SK-N-SH (cell line): Measurements from ENCODE around the gene CPN2. TPM values are rescaled to one million over a fixed set of nuclear protein-coding genes. Genes with fewer than 3 reads are reported as not detected.

Source experiments
- CTCF ChIA-PET: fragments of 300-600, 350-600 bp; formaldehyde crosslinking; extraction: SDS; loops from one replicate; lab custom pipeline; 2021; lab: Yijun Ruan, JAX
- POLR2A ChIA-PET: fragments of 350-600 bp; sonication (Branson Sonifier 250); formaldehyde crosslinking; extraction: SDS; loops from one replicate; lab custom pipeline; 2020; ENCODE audit warnings: antibody characterized with exemption, inconsistent platforms; lab: Yijun Ruan, JAX
- DNase-seq: peaks from one replicate; pipeline ENCODE4 v3.0.0; 2012
- H2AFZ ChIP-seq: fragments of 200-600 bp; sonication (generic); 2 replicates; pipeline ENCODE4 v1.8.1; 2016; ENCODE audit warnings: antibody characterized with exemption, mild to moderate bottlenecking, low read depth
- H3F3A ChIP-seq: fragments of 200-600 bp; sonication (generic); replicated peaks from 2 replicates; pipeline ENCODE3; 2016; ENCODE audit warnings: antibody characterized with exemption, mild to moderate bottlenecking; ENCODE audit not compliant: insufficient read depth
- H3K27ac ChIP-seq, 2 experiments: fragments of 200-500 bp in 1 of 2; fragments of 200-600 bp in 1 of 2; sonication (Bioruptor generic) in 1 of 2; sonication (generic), shearing (Covaris generic) in 1 of 2; 2 replicates each; pipeline versions ENCODE4 v1.5.1 to v1.6.1; 2014 to 2016; ENCODE audit warnings: low read depth in 2 of 2, inconsistent platforms in 1 of 2, low read length in 1 of 2, mild to moderate bottlenecking in 1 of 2, mixed read lengths in 1 of 2
- H3K27me3 ChIP-seq: fragments of 200-600 bp; sonication (generic), shearing (Covaris generic); 2 replicates; pipeline ENCODE4 v1.6.1; 2016; ENCODE audit warnings: mixed run types; ENCODE audit not compliant: insufficient read depth
- H3K36me3 ChIP-seq, 2 experiments: fragments of 200-500 bp in 1 of 2; fragments of 200-600 bp in 1 of 2; sonication (Bioruptor generic) in 1 of 2; sonication (generic) in 1 of 2; replicated peaks in 1 of 2; 2 replicates each; pipeline versions ENCODE3 to v1.5.1; 2014 to 2016; ENCODE audit warnings: low read length in 1 of 2, mild to moderate bottlenecking in 1 of 2; ENCODE audit not compliant: insufficient read depth in 2 of 2, control insufficient read depth in 1 of 2
- H3K4me1 ChIP-seq, 2 experiments: fragments of 200-500 bp in 1 of 2; fragments of 200-600 bp in 1 of 2; sonication (Bioruptor generic) in 1 of 2; sonication (generic), shearing (Covaris generic) in 1 of 2; 2 replicates each; pipeline versions ENCODE4 v1.5.1 to v1.6.1; 2014 to 2016; ENCODE audit warnings: low read depth in 1 of 2, low read length in 1 of 2, mixed run types in 1 of 2; ENCODE audit not compliant: insufficient read depth in 2 of 2, control insufficient read depth in 1 of 2
- H3K4me2 ChIP-seq: fragments of 200-600 bp; sonication (generic), shearing (Covaris generic); 2 replicates; pipeline ENCODE4 v1.6.1; 2017; ENCODE audit warnings: mixed run types
- H3K4me3 ChIP-seq, 2 experiments: fragments of 200-500 bp in 1 of 2; fragments of 200-600 bp in 1 of 2; sonication (Bioruptor generic) in 1 of 2; sonication (generic), shearing (Covaris generic) in 1 of 2; 2 replicates each; pipeline versions ENCODE4 v1.5.1 to v1.8.1; 2014 to 2016; ENCODE audit warnings: low read depth in 2 of 2, inconsistent platforms in 1 of 2, low read length in 1 of 2, mild to moderate bottlenecking in 1 of 2, mixed read lengths in 1 of 2, moderate library complexity in 1 of 2
- H3K79me2 ChIP-seq: fragments of 200-600 bp; sonication (generic); 2 replicates; pipeline ENCODE4 v1.8.1; 2017; ENCODE audit warnings: mild to moderate bottlenecking; ENCODE audit not compliant: insufficient read depth
- H3K9ac ChIP-seq: fragments of 200-600 bp; sonication (generic); 2 replicates; pipeline ENCODE4 v1.6.1; 2017; ENCODE audit warnings: mixed run types
- H3K9me2 ChIP-seq: fragments of 200-600 bp; sonication (generic); 2 replicates; pipeline ENCODE4 v1.6.1; 2017; ENCODE audit warnings: mixed run types
- H3K9me3 ChIP-seq: fragments of 200-600 bp; sonication (generic); 2 replicates; pipeline ENCODE4 v1.6.1; 2017; ENCODE audit warnings: mixed run types, mild to moderate bottlenecking, moderate library complexity
- H4K20me1 ChIP-seq: fragments of 200-600 bp; sonication (generic); 2 replicates; pipeline ENCODE4 v1.6.1; 2017; ENCODE audit warnings: mild to moderate bottlenecking, mixed run types; ENCODE audit not compliant: insufficient read depth
- ELF1 ChIP-seq: IDR thresholded peaks from 2 replicates; pipeline ENCODE4 v1.4.0; 2012
- EP300 ChIP-seq, 2 experiments: IDR thresholded peaks; 2 replicates each; pipeline versions ENCODE4 v1.4.0 to v1.6.1; 2012; ENCODE audit warnings: borderline replicate concordance in 1 of 2, low read depth in 1 of 2, low read length in 1 of 2
- FOXM1 ChIP-seq: IDR thresholded peaks from 2 replicates; pipeline ENCODE4 v1.4.0; 2012; ENCODE audit warnings: low read depth, mild to moderate bottlenecking
- GABPA ChIP-seq: IDR thresholded peaks from 2 replicates; pipeline ENCODE4 v1.4.0; 2012; ENCODE audit warnings: low read depth, mild to moderate bottlenecking
- GATA2 ChIP-seq: sonication (generic); formaldehyde crosslinking; IDR thresholded peaks from 2 replicates; pipeline ENCODE4 v1.5.0; 2020; ENCODE audit warnings: mild to moderate bottlenecking, missing genetic modification reagents
- JUND ChIP-seq: IDR thresholded peaks from 2 replicates; pipeline ENCODE4 v1.4.0; 2012
- MEF2A ChIP-seq: IDR thresholded peaks from 2 replicates; pipeline ENCODE4 v1.4.0; 2012; ENCODE audit warnings: low read depth, borderline replicate concordance
- MXI1 ChIP-seq: IDR thresholded peaks from 2 replicates; pipeline ENCODE4 v1.6.1; 2012; ENCODE audit warnings: mild to moderate bottlenecking, low read depth, low read length, improper control_type of control experiment
- NFIC ChIP-seq: IDR thresholded peaks from 2 replicates; pipeline ENCODE4 v1.4.0; 2012; ENCODE audit warnings: borderline replicate concordance
- NRF1 ChIP-seq: IDR thresholded peaks from 2 replicates; pipeline ENCODE4 v1.6.1; 2012; ENCODE audit warnings: low read depth, mild to moderate bottlenecking, low read length
- POLR2AphosphoS5 ChIP-seq: IDR thresholded peaks from 2 replicates; pipeline ENCODE4 v1.6.1; 2012; ENCODE audit warnings: low read depth, low read length
- RAD21 ChIP-seq: IDR thresholded peaks from 2 replicates; pipeline ENCODE4 v1.6.1; 2012; ENCODE audit warnings: mild to moderate bottlenecking, low read length
- SMC3 ChIP-seq: IDR thresholded peaks from 2 replicates; pipeline ENCODE4 v1.6.1; 2012; ENCODE audit warnings: low read depth, low read length, improper control_type of control experiment
- TCF12 ChIP-seq: IDR thresholded peaks from 2 replicates; pipeline ENCODE4 v1.4.0; 2012
- WGBS: methylation state at CpG from one replicate; pipeline ENCODE4 v1.1.6; 2017; ENCODE audit warnings: low lambda C conversion rate; 5-methylcytosine and 5-hydroxymethylcytosine counted together
- polyA plus RNA-seq, 3 experiments: library from polyadenylated mRNA; depleted of rRNA; stranded (reverse); fragments of >200 nt; gene quantifications; 2 replicates each; pipeline ENCODE4 v1.2.3, GENCODE V29; 2012
- TF ChIP-seq, protein P1 (sequence below): fragments of 150-350 bp; IDR thresholded peaks from 2 replicates; pipeline ENCODE4 v1.6.1; 2017; ENCODE audit warnings: antibody characterized with exemption, low read length, low read depth, borderline replicate concordance
- TF ChIP-seq, protein P2 (sequence below): IDR thresholded peaks from 2 replicates; pipeline ENCODE4 v1.4.0; 2012; ENCODE audit warnings: low read depth
- TF ChIP-seq, protein P3 (sequence below): fragments of 150-350 bp; IDR thresholded peaks from 2 replicates; pipeline ENCODE4 v1.6.1; 2016; ENCODE audit warnings: mild to moderate bottlenecking, low read depth, low read length
- TF ChIP-seq, protein P4 (sequence below): IDR thresholded peaks from 2 replicates; pipeline ENCODE4 v1.6.1; 2012; ENCODE audit warnings: mild to moderate bottlenecking, low read depth, low read length, moderate library complexity
- TF ChIP-seq, protein P5 (sequence below): fragments of 200-600 bp; sonication (generic); IDR thresholded peaks from 2 replicates; pipeline ENCODE4 v1.6.1; 2017; ENCODE audit warnings: antibody characterized with exemption, mild to moderate bottlenecking, moderate library complexity

The CPN2 gene
- polyA plus RNA-seq, 1 of the 3 experiments (the other 2 are of a cell fraction) = not detected

DNA sequence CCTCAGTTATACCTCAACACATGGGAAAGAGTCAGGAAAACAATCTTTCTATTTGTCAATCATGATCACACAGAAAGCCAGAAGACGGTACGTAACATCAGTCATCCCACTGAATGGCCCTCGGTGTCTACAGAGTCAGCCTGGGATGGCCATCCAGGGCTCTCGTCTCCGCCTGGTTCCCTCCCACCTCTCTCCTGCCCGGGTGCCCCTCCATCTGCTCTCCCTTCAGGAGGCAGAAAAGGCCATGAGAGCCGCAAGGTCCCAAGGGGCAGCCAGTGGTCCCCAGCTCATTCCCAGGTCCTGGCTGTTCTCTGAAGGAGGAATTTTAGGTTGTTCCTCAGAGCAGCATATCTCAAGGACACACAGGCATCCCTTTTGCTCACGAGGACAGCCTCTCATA, 22.8 kb upstream of the CPN2 start:
- H3F3A ChIP-seq = no peaks in the 10 kb centered on the region
- WGBS = 89% methylated on average over 8 of the region's 8 CpGs
- no peak overlapping the region for H3K9ac ChIP-seq
- H3K9me3 ChIP-seq = no peaks in the 10 kb centered on the region
- no peak overlapping the region for H3K4me2 ChIP-seq
- H3K9me2 ChIP-seq = no peaks in the 10 kb centered on the region
- H4K20me1 ChIP-seq = no peaks in the 10 kb centered on the region
- POLR2A ChIA-PET = no interaction called here
- H3K36me3 ChIP-seq = no peaks in the 10 kb centered on the region
- TF ChIP-seq NRF1 = no peak
- no peak for TF ChIP-seq NFIC
- no peak for TF ChIP-seq EP300 (IDR thresholded peaks at IDR 0.05; ENCODE audit: borderline replicate concordance in 1 of 2, low read depth in 1 of 2, low read length in 1 of 2)
- TF ChIP-seq, protein P1, sequence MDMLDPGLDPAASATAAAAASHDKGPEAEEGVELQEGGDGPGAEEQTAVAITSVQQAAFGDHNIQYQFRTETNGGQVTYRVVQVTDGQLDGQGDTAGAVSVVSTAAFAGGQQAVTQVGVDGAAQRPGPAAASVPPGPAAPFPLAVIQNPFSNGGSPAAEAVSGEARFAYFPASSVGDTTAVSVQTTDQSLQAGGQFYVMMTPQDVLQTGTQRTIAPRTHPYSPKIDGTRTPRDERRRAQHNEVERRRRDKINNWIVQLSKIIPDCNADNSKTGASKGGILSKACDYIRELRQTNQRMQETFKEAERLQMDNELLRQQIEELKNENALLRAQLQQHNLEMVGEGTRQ = no peak
- no peak for TF ChIP-seq SMC3
- no peak for TF ChIP-seq GABPA
- TF ChIP-seq RAD21 = no peak
- TF ChIP-seq, protein P2, sequence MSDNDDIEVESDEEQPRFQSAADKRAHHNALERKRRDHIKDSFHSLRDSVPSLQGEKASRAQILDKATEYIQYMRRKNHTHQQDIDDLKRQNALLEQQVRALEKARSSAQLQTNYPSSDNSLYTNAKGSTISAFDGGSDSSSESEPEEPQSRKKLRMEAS = no peak
- TF ChIP-seq JUND = no peak
- TF ChIP-seq GATA2 (CRISPR knock-in tag) = no peak
- TF ChIP-seq, protein P3, sequence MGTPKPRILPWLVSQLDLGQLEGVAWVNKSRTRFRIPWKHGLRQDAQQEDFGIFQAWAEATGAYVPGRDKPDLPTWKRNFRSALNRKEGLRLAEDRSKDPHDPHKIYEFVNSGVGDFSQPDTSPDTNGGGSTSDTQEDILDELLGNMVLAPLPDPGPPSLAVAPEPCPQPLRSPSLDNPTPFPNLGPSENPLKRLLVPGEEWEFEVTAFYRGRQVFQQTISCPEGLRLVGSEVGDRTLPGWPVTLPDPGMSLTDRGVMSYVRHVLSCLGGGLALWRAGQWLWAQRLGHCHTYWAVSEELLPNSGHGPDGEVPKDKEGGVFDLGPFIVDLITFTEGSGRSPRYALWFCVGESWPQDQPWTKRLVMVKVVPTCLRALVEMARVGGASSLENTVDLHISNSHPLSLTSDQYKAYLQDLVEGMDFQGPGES = no peak
- TF ChIP-seq, protein P4, sequence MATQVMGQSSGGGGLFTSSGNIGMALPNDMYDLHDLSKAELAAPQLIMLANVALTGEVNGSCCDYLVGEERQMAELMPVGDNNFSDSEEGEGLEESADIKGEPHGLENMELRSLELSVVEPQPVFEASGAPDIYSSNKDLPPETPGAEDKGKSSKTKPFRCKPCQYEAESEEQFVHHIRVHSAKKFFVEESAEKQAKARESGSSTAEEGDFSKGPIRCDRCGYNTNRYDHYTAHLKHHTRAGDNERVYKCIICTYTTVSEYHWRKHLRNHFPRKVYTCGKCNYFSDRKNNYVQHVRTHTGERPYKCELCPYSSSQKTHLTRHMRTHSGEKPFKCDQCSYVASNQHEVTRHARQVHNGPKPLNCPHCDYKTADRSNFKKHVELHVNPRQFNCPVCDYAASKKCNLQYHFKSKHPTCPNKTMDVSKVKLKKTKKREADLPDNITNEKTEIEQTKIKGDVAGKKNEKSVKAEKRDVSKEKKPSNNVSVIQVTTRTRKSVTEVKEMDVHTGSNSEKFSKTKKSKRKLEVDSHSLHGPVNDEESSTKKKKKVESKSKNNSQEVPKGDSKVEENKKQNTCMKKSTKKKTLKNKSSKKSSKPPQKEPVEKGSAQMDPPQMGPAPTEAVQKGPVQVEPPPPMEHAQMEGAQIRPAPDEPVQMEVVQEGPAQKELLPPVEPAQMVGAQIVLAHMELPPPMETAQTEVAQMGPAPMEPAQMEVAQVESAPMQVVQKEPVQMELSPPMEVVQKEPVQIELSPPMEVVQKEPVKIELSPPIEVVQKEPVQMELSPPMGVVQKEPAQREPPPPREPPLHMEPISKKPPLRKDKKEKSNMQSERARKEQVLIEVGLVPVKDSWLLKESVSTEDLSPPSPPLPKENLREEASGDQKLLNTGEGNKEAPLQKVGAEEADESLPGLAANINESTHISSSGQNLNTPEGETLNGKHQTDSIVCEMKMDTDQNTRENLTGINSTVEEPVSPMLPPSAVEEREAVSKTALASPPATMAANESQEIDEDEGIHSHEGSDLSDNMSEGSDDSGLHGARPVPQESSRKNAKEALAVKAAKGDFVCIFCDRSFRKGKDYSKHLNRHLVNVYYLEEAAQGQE = no peak
- TF ChIP-seq MEF2A = no peak
- no peak for TF ChIP-seq ELF1
- no peak for TF ChIP-seq MXI1
- no peak for TF ChIP-seq FOXM1
- TF ChIP-seq, protein P5, sequence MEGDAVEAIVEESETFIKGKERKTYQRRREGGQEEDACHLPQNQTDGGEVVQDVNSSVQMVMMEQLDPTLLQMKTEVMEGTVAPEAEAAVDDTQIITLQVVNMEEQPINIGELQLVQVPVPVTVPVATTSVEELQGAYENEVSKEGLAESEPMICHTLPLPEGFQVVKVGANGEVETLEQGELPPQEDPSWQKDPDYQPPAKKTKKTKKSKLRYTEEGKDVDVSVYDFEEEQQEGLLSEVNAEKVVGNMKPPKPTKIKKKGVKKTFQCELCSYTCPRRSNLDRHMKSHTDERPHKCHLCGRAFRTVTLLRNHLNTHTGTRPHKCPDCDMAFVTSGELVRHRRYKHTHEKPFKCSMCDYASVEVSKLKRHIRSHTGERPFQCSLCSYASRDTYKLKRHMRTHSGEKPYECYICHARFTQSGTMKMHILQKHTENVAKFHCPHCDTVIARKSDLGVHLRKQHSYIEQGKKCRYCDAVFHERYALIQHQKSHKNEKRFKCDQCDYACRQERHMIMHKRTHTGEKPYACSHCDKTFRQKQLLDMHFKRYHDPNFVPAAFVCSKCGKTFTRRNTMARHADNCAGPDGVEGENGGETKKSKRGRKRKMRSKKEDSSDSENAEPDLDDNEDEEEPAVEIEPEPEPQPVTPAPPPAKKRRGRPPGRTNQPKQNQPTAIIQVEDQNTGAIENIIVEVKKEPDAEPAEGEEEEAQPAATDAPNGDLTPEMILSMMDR = no peak
- no peak for TF ChIP-seq POLR2AphosphoS5
- no peak for TF ChIP-seq TCF12
- H3K79me2 ChIP-seq = no peaks in the 10 kb centered on the region
- H2AFZ ChIP-seq = no peak overlapping the region
- no peaks in the 10 kb centered on the region for H3K27me3 ChIP-seq
- DNase-seq = no peak
- CTCF ChIA-PET = interaction anchor here (1.0 to 2.0 kb wide), 2 partner anchors 30 to 39 kb away, joined by 4 to 7 read pairs; no protein-coding TSS in a partner anchor
- H3K27ac ChIP-seq = no peak overlapping the region
- no peak overlapping the region for H3K4me3 ChIP-seq
- peaks cover 4 to 9% of the 10 kb centered on the region in 2 experiments; a peak in 2 of 4 replicates for H3K4me1 ChIP-seq
